Measurements from ENCODE around the gene ATP6V0C. TPM values are rescaled to one million over a fixed set of nuclear protein-coding genes. Genes with fewer than 3 reads are reported as not detected.
A peak's percentile ranks its signal among the peaks of the same experiment; 100 is the strongest.

The ATP6V0C gene
- total and polyA plus RNA-seq, 2 of the 13 experiments (the other 11 are each of a cell fraction or from before 2014, with no cell fraction given) = 10.4 to 20.1 TPM

DNA sequence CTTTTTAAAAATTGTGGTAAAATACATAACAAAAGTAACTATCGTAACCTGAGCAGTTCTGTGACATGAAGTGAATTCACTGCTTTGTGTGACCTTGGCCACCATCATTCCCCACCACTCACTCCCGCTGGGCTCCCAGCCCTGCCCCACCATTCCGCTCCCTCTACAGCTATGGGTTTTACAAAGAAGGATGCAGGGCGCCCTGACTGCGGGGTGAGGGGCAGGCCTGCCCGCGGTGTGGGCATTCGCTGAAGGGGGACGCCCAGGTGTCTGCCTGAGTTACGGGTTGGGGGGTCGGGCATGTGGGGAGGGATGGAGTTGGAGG, 17.6 kb downstream of the ATP6V0C start, which contains the start of gene CEMP1 (continued):
- TF ChIP-seq PAWR (CRISPR knock-in tag; IDR thresholded peaks at IDR 0.05; ENCODE audit: borderline replicate concordance) = 0 out of 2 replicates have a peak, but pooled peaks have one; percentile 9

- BruUV-seq (replicated peaks) = no TSS peak
- CTCF ChIA-PET (ENCODE audit: low intra/inter-chr PET ratio, low total read pairs) = no interaction called here
- peak; percentile 76 for ATAC-seq
- in situ Hi-C loops (cut with HindIII; ENCODE audit: extremely low pct_ligation_motif_present, low pct_unique_long_range_greater_than_20kb) = no loop called here
- intact Hi-C loops (cut with micrococcal nuclease; ENCODE audit: unreplicated experiment) = no loop called here
- H3K27ac ChIP-seq (ENCODE audit: extremely low read length, insufficient read depth, low read length) = peak overlapping the region; percentile 75
- POLR2A ChIA-PET = interaction anchor here (1.2 to 2.2 kb wide), 7 partner anchors 8 to 55 kb away, joined by 3 to 14 read pairs (median 10); partner anchors contain the start of genes AMDHD2 and ATP6V0C
- peaks cover 5% of the 10 kb centered on the region for H3K79me2 ChIP-seq (ENCODE audit: insufficient read depth, low read length)
- H4K20me1 ChIP-seq (ENCODE audit: insufficient read depth, low read length) = no peaks in the 10 kb centered on the region
- H3K9ac ChIP-seq (ENCODE audit: insufficient read depth, low read depth, low read length) = peak overlapping the region; percentile 67
- H2AFZ ChIP-seq (ENCODE audit: low read length) = no peak overlapping the region
- H3K9me3 ChIP-seq (ENCODE audit: low read length) = no peaks in the 10 kb centered on the region
- 2% methylated on average over 9 of the region's 84 CpGs for WGBS (ENCODE audit: low lambda C conversion rate)
- no peak for FAIRE-seq
- no peaks in the 10 kb centered on the region for H3K27me3 ChIP-seq (ENCODE audit: control insufficient read depth in 1 of 2, insufficient read depth in 2 of 2, low read length in 2 of 2)
- peak; percentile 92 for DNase-seq (ENCODE audit: low spot score)
- peaks cover 9 to 29% of the 10 kb centered on the region in 2 experiments for H3K36me3 ChIP-seq (replicated peaks in 1 of 2; ENCODE audit: control insufficient read depth in 1 of 2, insufficient read depth in 2 of 2, low read length in 2 of 2)
- peaks cover 59% of the 10 kb centered on the region for H3K4me1 ChIP-seq (ENCODE audit: insufficient read depth, low read length)
- H3K4me3 ChIP-seq (replicated peaks in 1 of 3; ENCODE audit: insufficient read depth in 1 of 3, low read depth in 2 of 3, low read length in 3 of 3) = peak overlapping the region; percentile 47 to 77 (median 69); a peak in 5 of 6 replicates
- peak overlapping the region; percentile 92 for H3K4me2 ChIP-seq (ENCODE audit: low read depth, low read length)
- TF ChIP-seq MTA1 (CRISPR knock-in tag; IDR thresholded peaks at IDR 0.05; ENCODE audit: borderline replicate concordance) (0 out of 2 replicates have a peak, but pooled peaks have one; percentile 51), ZFX (CRISPR knock-in tag; IDR thresholded peaks at IDR 0.05; ENCODE audit: low read depth) (peak; percentile 77), UBTF (CRISPR knock-in tag; IDR thresholded peaks at IDR 0.05) (no peak), ZNF460 (CRISPR knock-in tag; IDR thresholded peaks at IDR 0.05; ENCODE audit: borderline replicate concordance) (no peak), REXO4 (CRISPR knock-in tag; IDR thresholded peaks at IDR 0.05; ENCODE audit: borderline replicate concordance) (no peak), ZNF446 (CRISPR knock-in tag; IDR thresholded peaks at IDR 0.05) (no peak), SP1 (IDR thresholded peaks at IDR 0.05) (no peak), SP1 (CRISPR knock-in tag; IDR thresholded peaks at IDR 0.05) (peak; percentile 81), PHF8 (CRISPR knock-in tag; IDR thresholded peaks at IDR 0.05) (peak; percentile 53), FOSL1 (CRISPR knock-in tag; IDR thresholded peaks at IDR 0.05; ENCODE audit: borderline replicate concordance) (no peak), TBL1XR1 (IDR thresholded peaks at IDR 0.05; ENCODE audit: borderline replicate concordance, low read length, partially characterized antibody) (no peak), SMAD1 (CRISPR knock-in tag; IDR thresholded peaks at IDR 0.05; ENCODE audit: borderline replicate concordance, low read depth) (0 out of 2 replicates have a peak, but pooled peaks have one; percentile 71), RCOR2 (CRISPR knock-in tag; IDR thresholded peaks at IDR 0.05) (no peak), PATZ1 (CRISPR knock-in tag; IDR thresholded peaks at IDR 0.05) (peak; percentile 65), ZFP36 (IDR thresholded peaks at IDR 0.05; ENCODE audit: borderline replicate concordance, low read depth, low read length, partially characterized antibody) (no peak), SUZ12 (IDR thresholded peaks at IDR 0.05; ENCODE audit: low read depth, low read length) (no peak)
- TF ChIP-seq, protein P1, sequence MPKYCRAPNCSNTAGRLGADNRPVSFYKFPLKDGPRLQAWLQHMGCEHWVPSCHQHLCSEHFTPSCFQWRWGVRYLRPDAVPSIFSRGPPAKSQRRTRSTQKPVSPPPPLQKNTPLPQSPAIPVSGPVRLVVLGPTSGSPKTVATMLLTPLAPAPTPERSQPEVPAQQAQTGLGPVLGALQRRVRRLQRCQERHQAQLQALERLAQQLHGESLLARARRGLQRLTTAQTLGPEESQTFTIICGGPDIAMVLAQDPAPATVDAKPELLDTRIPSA (CRISPR knock-in tag; IDR thresholded peaks at IDR 0.05; ENCODE audit: borderline replicate concordance) = no peak
Observed at GRCh38 chr16:2531696-2532493, 18.1 kb downstream of the ATP6V0C start.
